H9 (cell line): ENCODE data around the gene HMSD. TPM values are rescaled to one million over a fixed set of nuclear protein-coding genes. Genes with fewer than 3 reads are reported as not detected.

Experiments used
- DNase-seq: peaks from one replicate; pipeline ENCODE4 v3.0.0-alpha.2; 2017
- H2AFZ ChIP-seq: one replicate; pipeline ENCODE4 v1.6.1; 2013; ENCODE audit warnings: mild to moderate bottlenecking, low read length, control low read depth, moderate library complexity
- H2AK5ac ChIP-seq: 2 replicates; pipeline ENCODE4 v1.6.1; 2013; ENCODE audit warnings: low read length, control low read depth, mixed read lengths; ENCODE audit not compliant: insufficient read length
- H2BK120ac ChIP-seq: one replicate; pipeline ENCODE4 v1.6.1; 2013; ENCODE audit warnings: low read depth, mild to moderate bottlenecking, low read length, control low read depth, inconsistent platforms; ENCODE audit not compliant: poor library complexity, severe bottlenecking
- H2BK12ac ChIP-seq: 2 replicates; pipeline ENCODE4 v1.6.1; 2013; ENCODE audit warnings: low read length, control low read depth, mixed read lengths, low read depth; ENCODE audit not compliant: insufficient read length
- H2BK15ac ChIP-seq: 2 replicates; pipeline ENCODE4 v1.6.1; 2013; ENCODE audit warnings: low read depth, low read length, control low read depth
- H2BK20ac ChIP-seq: one replicate; pipeline ENCODE4 v1.6.1; 2013; ENCODE audit warnings: low read depth, mild to moderate bottlenecking, low read length, control low read depth, inconsistent platforms; ENCODE audit not compliant: poor library complexity, severe bottlenecking
- H2BK5ac ChIP-seq: 2 replicates; pipeline ENCODE4 v1.6.1; 2013; ENCODE audit warnings: low read length, control low read depth, mixed read lengths; ENCODE audit not compliant: insufficient read length
- H3K14ac ChIP-seq: 2 replicates; pipeline ENCODE4 v1.6.1; 2013; ENCODE audit warnings: low read length, control low read depth; ENCODE audit not compliant: insufficient read depth
- H3K18ac ChIP-seq: 2 replicates; pipeline ENCODE4 v1.6.1; 2013; ENCODE audit warnings: low read depth, mild to moderate bottlenecking, mixed read lengths, low read length, control low read depth; ENCODE audit not compliant: insufficient read length
- H3K23ac ChIP-seq: 2 replicates; pipeline ENCODE4 v1.6.1; 2013; ENCODE audit warnings: low read length, control low read depth, mixed read lengths, low read depth; ENCODE audit not compliant: insufficient read length
- H3K23me2 ChIP-seq: 2 replicates; pipeline ENCODE4 v1.6.1; 2013; ENCODE audit warnings: low read depth, mild to moderate bottlenecking, mixed read lengths, low read length, control low read depth; ENCODE audit not compliant: insufficient read length, poor library complexity, severe bottlenecking
- H3K27ac ChIP-seq: 2 replicates; pipeline ENCODE4 v1.5.1; 2013; ENCODE audit warnings: low read length, control low read depth, mixed read lengths, low read depth; ENCODE audit not compliant: insufficient read length
- H3K27me3 ChIP-seq: 2 replicates; pipeline ENCODE4 v1.6.1; 2013; ENCODE audit warnings: low read length, control low read depth, inconsistent platforms; ENCODE audit not compliant: insufficient read depth
- H3K4ac ChIP-seq: 2 replicates; pipeline ENCODE4 v1.6.1; 2013; ENCODE audit warnings: low read depth, mild to moderate bottlenecking, control low read depth, inconsistent platforms, low read length, moderate library complexity
- H3K4me1 ChIP-seq: 2 replicates; pipeline ENCODE4 v1.6.1; 2013; ENCODE audit warnings: low read length, control low read depth, inconsistent platforms; ENCODE audit not compliant: insufficient read depth
- H3K4me2 ChIP-seq: 2 replicates; pipeline ENCODE4 v1.6.1; 2013; ENCODE audit warnings: low read length, control low read depth, mixed read lengths; ENCODE audit not compliant: insufficient read length, insufficient read depth
- H3K56ac ChIP-seq: 2 replicates; pipeline ENCODE4 v1.6.1; 2013; ENCODE audit warnings: low read depth, mild to moderate bottlenecking, mixed read lengths, low read length, control low read depth; ENCODE audit not compliant: insufficient read length
- H3K79me1 ChIP-seq: 2 replicates; pipeline ENCODE4 v1.6.1; 2013; ENCODE audit warnings: low read depth, mild to moderate bottlenecking, moderate library complexity, low read length, control low read depth, inconsistent platforms; ENCODE audit not compliant: insufficient read depth, poor library complexity, severe bottlenecking
- H3K79me2 ChIP-seq: 2 replicates; pipeline ENCODE4 v1.6.1; 2013; ENCODE audit warnings: low read length, control low read depth, inconsistent platforms; ENCODE audit not compliant: insufficient read depth
- H3K9ac ChIP-seq: 2 replicates; pipeline ENCODE4 v1.6.1; 2013; ENCODE audit warnings: low read length, control low read depth, mixed read lengths; ENCODE audit not compliant: insufficient read length; ENCODE audit errors: extremely low read depth
- H3K9me3 ChIP-seq: one replicate; pipeline ENCODE4 v1.6.1; 2013; ENCODE audit warnings: low read depth, low read length, inconsistent platforms; ENCODE audit not compliant: control insufficient read depth
- H3T11ph ChIP-seq: one replicate; pipeline ENCODE4 v1.6.1; 2013; ENCODE audit warnings: mild to moderate bottlenecking, low read length, control low read depth, inconsistent platforms
- H4K20me1 ChIP-seq: one replicate; pipeline ENCODE4 v1.6.1; 2013; ENCODE audit not compliant: control insufficient read depth, insufficient read length, insufficient read depth
- H4K5ac ChIP-seq: 2 replicates; pipeline ENCODE4 v1.6.1; 2013; ENCODE audit warnings: low read depth, mild to moderate bottlenecking, mixed read lengths, low read length, control low read depth; ENCODE audit not compliant: insufficient read length
- H4K8ac ChIP-seq: replicated peaks from 2 replicates; pipeline ENCODE4 v1.6.1; 2013; ENCODE audit warnings: low read length, control low read depth, mixed read lengths, low read depth; ENCODE audit not compliant: insufficient read length
- H4K91ac ChIP-seq: 2 replicates; pipeline ENCODE4 v1.6.1; 2013; ENCODE audit warnings: low read depth, mild to moderate bottlenecking, moderate library complexity, mixed read lengths, low read length, control low read depth; ENCODE audit not compliant: insufficient read length
- H3K27ac Mint-ChIP-seq, 3 experiments: 2 replicates in 2 of 3; 3 replicates in 1 of 3; pipeline ENCODE4 v1.8.0; 2020 to 2021; ENCODE audit warnings: mixed read lengths in 3 of 3, mild to moderate bottlenecking in 1 of 3, moderate library complexity in 1 of 3
- H3K27me3 Mint-ChIP-seq: 2 replicates; pipeline ENCODE4 v1.8.0; 2021; ENCODE audit warnings: low read depth, mild to moderate bottlenecking, moderate library complexity, mixed read lengths
- H3K36me3 Mint-ChIP-seq, 3 experiments: 2 replicates in 2 of 3; 3 replicates in 1 of 3; pipeline ENCODE4 v1.8.0; 2020 to 2021; ENCODE audit warnings: low read depth in 3 of 3, mixed read lengths in 3 of 3; ENCODE audit not compliant: insufficient read depth in 1 of 3
- H3K4me1 Mint-ChIP-seq, 2 experiments: 2 replicates each; pipeline ENCODE4 v1.8.0; 2020; ENCODE audit warnings: mixed read lengths in 2 of 2
- H3K4me3 Mint-ChIP-seq, 2 experiments: 2 replicates in 1 of 2; 3 replicates in 1 of 2; pipeline ENCODE4 v1.8.0; 2020 to 2021; ENCODE audit warnings: mild to moderate bottlenecking in 2 of 2, mixed read lengths in 2 of 2, moderate library complexity in 1 of 2
- H3K9me3 Mint-ChIP-seq, 2 experiments: 2 replicates in 1 of 2; 3 replicates in 1 of 2; pipeline ENCODE4 v1.8.0; 2020; ENCODE audit warnings: mild to moderate bottlenecking in 2 of 2, mixed read lengths in 2 of 2, moderate library complexity in 1 of 2
- WGBS: extraction: QIAGEN DNeasy Blood & Tissue Kit; methylation state at CpG from one replicate; pipeline ENCODE4 v1.1.7; 2013; ENCODE audit warnings: missing lambda C conversion rate, low lambda C conversion rate, mixed read lengths; ENCODE audit not compliant: insufficient read length; ENCODE audit errors: extremely low coverage; 5-methylcytosine and 5-hydroxymethylcytosine counted together
- total RNA-seq: library from RNA; stranded (reverse); gene quantifications from 2 replicates; pipeline ENCODE4 v1.2.1, GENCODE V29; 2021
- TF ChIP-seq, protein P1 (sequence below): fragments of 200-600 bp; sonication (generic); conservative IDR thresholded peaks from 3 replicates; pipeline ENCODE4 v1.8.0; 2021; ENCODE audit warnings: antibody characterized with exemption, mild to moderate bottlenecking

Gene HMSD
- total RNA-seq, 1 experiment from 2014 or later: 6.6 TPM

DNA sequence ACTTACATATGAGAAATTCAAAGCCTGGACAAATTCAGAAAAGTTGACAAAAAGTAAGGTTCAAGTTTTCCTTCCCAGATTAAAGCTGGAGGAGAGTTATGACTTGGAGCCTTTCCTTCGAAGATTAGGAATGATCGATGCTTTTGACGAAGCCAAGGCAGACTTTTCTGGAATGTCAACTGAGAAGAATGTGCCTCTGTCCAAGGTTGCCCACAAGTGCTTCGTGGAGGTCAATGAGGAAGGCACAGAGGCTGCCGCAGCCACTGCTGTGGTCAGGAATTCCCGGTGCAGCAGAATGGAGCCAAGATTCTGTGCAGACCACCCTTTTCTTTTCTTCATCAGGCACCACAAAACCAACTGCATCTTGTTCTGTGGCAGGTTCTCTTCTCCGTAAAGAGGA, 37.8 kb downstream of the HMSD start:
- Histone ChIP-seq H3K23me2 (no peaks in the 10 kb centered on the region), H2BK120ac (no peak overlapping the region), H3K27ac (no peak overlapping the region), H3K4ac (no peak overlapping the region), H4K20me1 (no peaks in the 10 kb centered on the region), H3K23ac (no peak overlapping the region), H2AK5ac (no peak overlapping the region), H3K79me1 (no peaks in the 10 kb centered on the region), H3K9me3 (no peaks in the 10 kb centered on the region), H3K79me2 (no peaks in the 10 kb centered on the region), H2AFZ (no peak overlapping the region), H2BK12ac (no peak overlapping the region), H4K91ac (no peak overlapping the region), H3K14ac (no peak overlapping the region), H3K56ac (no peak overlapping the region), H4K5ac (no peak overlapping the region), H3K27me3 (no peaks in the 10 kb centered on the region), H3K18ac (no peak overlapping the region), H2BK20ac (no peak overlapping the region), H3K4me2 (no peak overlapping the region), H4K8ac (no peak overlapping the region), H2BK15ac (no peak overlapping the region), H3K9ac (no peak overlapping the region), H3T11ph (no peak overlapping the region), H3K4me1 (no peaks in the 10 kb centered on the region), H2BK5ac (no peak overlapping the region)
- Mint-ChIP-seq H3K4me1 (no peaks in the 10 kb centered on the region), H3K27me3 (peaks cover 3% of the 10 kb centered on the region; the same call in 1 of the 2 replicates), H3K36me3 (no peaks in the 10 kb centered on the region; a peak in 1 of 7 replicates), H3K27ac (no peak overlapping the region), H3K9me3 (no peaks in the 10 kb centered on the region), H3K4me3 (no peak overlapping the region)
- TF ChIP-seq, protein P1, sequence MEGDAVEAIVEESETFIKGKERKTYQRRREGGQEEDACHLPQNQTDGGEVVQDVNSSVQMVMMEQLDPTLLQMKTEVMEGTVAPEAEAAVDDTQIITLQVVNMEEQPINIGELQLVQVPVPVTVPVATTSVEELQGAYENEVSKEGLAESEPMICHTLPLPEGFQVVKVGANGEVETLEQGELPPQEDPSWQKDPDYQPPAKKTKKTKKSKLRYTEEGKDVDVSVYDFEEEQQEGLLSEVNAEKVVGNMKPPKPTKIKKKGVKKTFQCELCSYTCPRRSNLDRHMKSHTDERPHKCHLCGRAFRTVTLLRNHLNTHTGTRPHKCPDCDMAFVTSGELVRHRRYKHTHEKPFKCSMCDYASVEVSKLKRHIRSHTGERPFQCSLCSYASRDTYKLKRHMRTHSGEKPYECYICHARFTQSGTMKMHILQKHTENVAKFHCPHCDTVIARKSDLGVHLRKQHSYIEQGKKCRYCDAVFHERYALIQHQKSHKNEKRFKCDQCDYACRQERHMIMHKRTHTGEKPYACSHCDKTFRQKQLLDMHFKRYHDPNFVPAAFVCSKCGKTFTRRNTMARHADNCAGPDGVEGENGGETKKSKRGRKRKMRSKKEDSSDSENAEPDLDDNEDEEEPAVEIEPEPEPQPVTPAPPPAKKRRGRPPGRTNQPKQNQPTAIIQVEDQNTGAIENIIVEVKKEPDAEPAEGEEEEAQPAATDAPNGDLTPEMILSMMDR: no peak
- WGBS: no CpG with 5 or more reads among the region's 7 CpGs
- DNase-seq: no peak
